ENCODE measurements around the gene SYT8. TPM values are rescaled to one million over a fixed set of nuclear protein-coding genes. Genes with fewer than 3 reads are reported as not detected.

SYT8 gene, protein sequence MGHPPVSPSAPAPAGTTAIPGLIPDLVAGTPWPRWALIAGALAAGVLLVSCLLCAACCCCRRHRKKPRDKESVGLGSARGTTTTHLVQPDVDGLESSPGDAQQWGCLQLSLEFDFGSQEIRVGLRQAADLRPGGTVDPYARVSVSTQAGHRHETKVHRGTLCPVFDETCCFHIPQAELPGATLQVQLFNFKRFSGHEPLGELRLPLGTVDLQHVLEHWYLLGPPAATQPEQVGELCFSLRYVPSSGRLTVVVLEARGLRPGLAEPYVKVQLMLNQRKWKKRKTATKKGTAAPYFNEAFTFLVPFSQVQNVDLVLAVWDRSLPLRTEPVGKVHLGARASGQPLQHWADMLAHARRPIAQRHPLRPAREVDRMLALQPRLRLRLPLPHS
- not detected in 2 replicates for total RNA-seq

DNA sequence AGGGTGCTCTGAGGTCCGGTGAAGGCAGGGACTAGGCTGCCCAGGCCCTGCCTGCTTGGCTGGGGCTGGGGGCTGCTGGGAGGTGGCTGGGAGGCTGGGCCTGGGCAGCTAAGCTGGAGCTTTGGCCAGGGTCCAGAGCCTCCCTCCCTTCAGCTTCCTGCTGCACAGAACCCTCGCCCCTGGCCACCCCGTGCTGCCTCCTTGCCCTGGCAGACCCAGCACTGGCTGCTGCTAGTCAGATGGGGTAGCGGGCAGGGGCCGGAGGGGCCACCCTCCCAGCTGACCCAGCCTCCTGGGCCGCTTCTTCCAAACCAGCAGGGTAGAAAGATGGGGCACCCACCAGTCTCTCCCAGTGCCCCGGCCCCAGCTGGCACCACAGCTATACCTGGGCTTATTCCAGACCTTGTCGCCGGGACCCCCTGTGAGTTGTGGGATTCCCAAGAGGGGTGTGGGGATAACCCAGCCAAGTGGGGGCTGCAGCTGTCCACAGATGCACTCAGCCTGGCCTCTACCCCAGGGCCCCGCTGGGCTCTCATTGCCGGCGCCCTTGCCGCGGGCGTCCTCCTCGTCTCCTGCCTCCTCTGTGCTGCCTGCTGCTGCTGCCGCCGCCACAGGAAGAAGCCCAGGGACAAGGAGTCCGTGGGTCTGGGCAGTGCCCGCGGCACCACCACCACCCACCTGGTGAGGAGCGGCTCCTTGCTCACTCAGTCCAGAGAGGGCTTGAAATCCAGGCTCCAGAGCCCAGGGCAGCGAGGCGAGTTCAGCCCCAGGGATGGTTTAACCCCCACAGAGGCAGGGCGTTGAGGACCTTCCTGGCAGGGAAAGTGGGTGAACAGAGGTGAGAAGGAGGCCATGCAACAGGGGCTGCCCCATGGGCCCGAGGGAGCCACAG, at the start of gene SYT8:
SYT8 (plus strand) TSS at position 212 of the 892 bp plus-strand sequence; CDS start at position 328, 116 bp downstream.

DNA sequence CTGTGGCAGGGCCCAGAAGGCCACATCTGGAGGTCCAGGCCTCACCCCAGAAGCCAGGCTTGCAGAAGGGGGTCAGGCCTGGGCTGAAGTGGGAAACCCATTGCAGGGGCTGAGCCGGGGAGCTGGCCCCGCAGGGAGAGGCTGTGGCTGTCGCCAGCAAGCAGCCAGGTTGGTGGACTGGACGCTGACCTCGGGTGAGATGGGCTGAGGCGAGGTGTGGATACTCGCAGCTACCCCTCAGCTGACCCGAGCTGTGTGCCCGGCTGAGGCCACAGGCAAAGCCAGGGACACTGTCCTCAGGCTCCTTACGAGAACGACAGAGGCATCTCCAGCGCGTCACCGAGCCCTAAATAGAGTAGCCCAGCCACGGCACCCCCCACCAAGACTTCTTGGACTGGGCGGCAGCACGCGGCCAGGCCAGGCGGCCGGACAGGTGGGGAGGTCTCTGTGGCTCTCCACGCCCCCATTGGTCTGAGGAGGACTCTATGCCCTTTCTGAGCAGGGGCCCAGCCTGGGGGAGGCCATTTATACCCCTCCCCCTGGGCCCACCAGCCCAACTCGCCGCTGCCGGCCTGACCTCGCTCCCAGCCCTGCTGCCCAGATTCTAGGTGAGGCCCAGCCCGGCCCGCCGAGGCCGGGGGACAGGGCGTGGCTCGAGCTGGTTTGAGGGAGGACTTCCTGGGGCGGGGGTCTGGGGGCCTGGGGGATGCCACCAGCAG, 3.8 kb downstream of the SYT8 start, which contains the start of gene TNNI2:
TNNI2 (plus strand) TSS at position 556 of the 719 bp plus-strand sequence. CDS start 716 bp downstream, outside the sequence.

DNA sequence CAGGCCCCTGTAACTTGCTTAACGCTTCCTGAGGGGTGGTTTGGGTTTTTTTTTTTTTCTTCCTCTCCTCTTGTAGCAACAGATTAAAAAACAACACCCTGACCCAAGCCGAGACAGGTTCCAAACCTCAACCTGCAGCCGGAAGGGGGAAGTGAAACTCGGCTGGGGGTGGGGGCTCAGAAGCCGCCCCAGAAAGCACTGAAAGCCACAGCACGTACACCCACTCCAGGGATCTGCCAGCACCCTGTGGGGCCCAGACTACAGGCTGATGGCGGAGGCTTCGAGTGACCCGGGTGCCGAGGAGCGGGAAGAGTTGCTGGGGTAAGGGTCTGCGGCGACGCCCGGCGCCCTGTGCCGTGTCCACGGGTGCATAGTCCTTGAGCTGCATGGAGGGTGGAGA, 18.1 kb downstream of the SYT8 start, which contains the start of gene LSP1:
LSP1 (plus strand) TSS at position 208 of the 400 bp plus-strand sequence; CDS start at position 269, 61 bp downstream.

Small RNA genes lying within 50 kb of the gene (small RNA-seq; reads per million reads assigned to genes)
- gene AC051649.1 (not detected), gene MIR4298 (not detected)

Other genes with a start within 250 kb of the SYT8 start
- not detected in 2 replicates for gene KRTAP5-1, start 249.7 kb upstream of the SYT8 start, total RNA-seq
- not detected in 2 replicates for gene KRTAP5-2, start 236.7 kb upstream of the SYT8 start, total RNA-seq
- not detected in 2 replicates for gene KRTAP5-3, start 226.5 kb upstream of the SYT8 start, total RNA-seq
- gene KRTAP5-4, start 212.9 kb upstream of the SYT8 start, total RNA-seq, result not detected in 2 replicates
- gene KRTAP5-5, start 205.2 kb upstream of the SYT8 start, total RNA-seq, result not detected in 2 replicates
- gene KRTAP5-6, start 137.8 kb upstream of the SYT8 start, total RNA-seq, result not detected in 2 replicates
- gene IFITM10, start 84.4 kb upstream of the SYT8 start, total RNA-seq, result 0.73 and 2.2 TPM in 2 replicates
- 138 TPM in 2 replicates for gene CTSD, start 71.1 kb upstream of the SYT8 start, total RNA-seq
- gene TNNI2, start 4.0 kb downstream of the SYT8 start, total RNA-seq, result not detected in 2 replicates
- gene LSP1, start 18.1 kb downstream of the SYT8 start, total RNA-seq, result 94.2 and 131 TPM in 2 replicates
- gene PRR33, start 56.9 kb downstream of the SYT8 start, total RNA-seq, result not detected in 2 replicates
- gene TNNT3, start 84.7 kb downstream of the SYT8 start, total RNA-seq, result 0.37 TPM in 1 of 2 replicates, not detected in the other
- gene MRPL23, start 112.3 kb downstream of the SYT8 start, total RNA-seq, result 106 and 132 TPM in 2 replicates
- gene H19, start 162.9 kb downstream of the SYT8 start, total RNA-seq, result 3.1 and 40.4 TPM in 2 replicates

Measured in subcutaneous preadipocyte (primary cell).